HCT116 (cell line): Measurements from ENCODE around the gene PDHX. TPM values are rescaled to one million over a fixed set of nuclear protein-coding genes. Genes with fewer than 3 reads are reported as not detected.

Experiments used
- ATAC-seq: fragments of 200-7000 bp; cut with Tn5 transposase; 2 replicates; pipeline ENCODE4 v1.9.1; 2020; ENCODE audit warnings: mild to moderate bottlenecking, moderate library complexity
- BruUV-seq: library from RNA; stranded (reverse); fragments of 400-500 nt; replicated peaks from 2 replicates; lab custom pipeline; 2021; lab: Mats Ljungman, UMichigan
- CTCF ChIA-PET: fragments of 300-600 bp; sonication (Branson Sonifier 250); formaldehyde crosslinking; loops from one replicate; lab custom pipeline; 2021; ENCODE audit warnings: antibody characterized with exemption; lab: Charles Lee
- POLR2A ChIA-PET: fragments of 300-600, 350-600 bp; sonication (Branson Sonifier 250); formaldehyde crosslinking; loops from one replicate; lab custom pipeline; 2021; ENCODE audit warnings: antibody characterized with exemption; lab: Charles Lee
- RAD21 ChIA-PET, 2 experiments: fragments of 300-600 bp; sonication (Branson Sonifier 250); formaldehyde crosslinking; loops; one replicate each; lab custom pipeline; 2023; ENCODE audit warnings: low total read pairs in 2 of 2; ENCODE audit not compliant: uncharacterized antibody in 2 of 2, unreplicated experiment in 2 of 2, low non-redundant PET in 1 of 2; lab: Charles Lee
- DNase-seq: peaks from one replicate; pipeline ENCODE4 v3.0.0-alpha.2; 2010; ENCODE audit warnings: low read depth, low spot score
- H2AFZ ChIP-seq: fragments of 200-600 bp; shearing (Covaris generic), sonication (generic); 2 replicates; pipeline ENCODE4 v1.6.1; 2017; ENCODE audit warnings: low read depth, mixed run types, mixed read lengths, antibody characterized with exemption, low read length; ENCODE audit not compliant: poor library complexity, severe bottlenecking
- H3K27ac ChIP-seq: 2 replicates; pipeline ENCODE4 v1.5.1; 2012; ENCODE audit warnings: low read depth, low read length
- H3K27me3 ChIP-seq: fragments of 200-600 bp; sonication (generic); 2 replicates; pipeline ENCODE4 v1.6.1; 2016; ENCODE audit warnings: mixed run types, low read length, mixed read lengths; ENCODE audit not compliant: insufficient read depth
- H3K36me3 ChIP-seq, 2 experiments: fragments of 200-500 bp in 1 of 2; fragments of 200-600 bp in 1 of 2; sonication (Bioruptor generic) in 1 of 2; sonication (generic) in 1 of 2; 2 replicates each; pipeline versions ENCODE4 v1.5.1 to v1.6.1; 2014 to 2016; ENCODE audit warnings: low read length in 2 of 2, inconsistent platforms in 1 of 2, mixed read lengths in 1 of 2, mixed run types in 1 of 2; ENCODE audit not compliant: insufficient read depth in 2 of 2, control insufficient read depth in 1 of 2
- H3K4me1 ChIP-seq, 2 experiments: fragments of 200-600 bp in 1 of 2; sonication (generic) in 1 of 2; 2 replicates each; pipeline versions ENCODE4 v1.5.1 to v1.6.1; 2012 to 2017; ENCODE audit warnings: low read length in 2 of 2, inconsistent platforms in 1 of 2, mild to moderate bottlenecking in 1 of 2, mixed read lengths in 1 of 2, mixed run types in 1 of 2, moderate library complexity in 1 of 2; ENCODE audit not compliant: insufficient read depth in 2 of 2, control insufficient read depth in 1 of 2
- H3K4me2 ChIP-seq: fragments of 200-600 bp; sonication (generic); 2 replicates; pipeline ENCODE4 v1.6.1; 2017; ENCODE audit warnings: mixed run types, low read length, mixed read lengths
- H3K4me3 ChIP-seq, 2 experiments: fragments of 200-600 bp in 1 of 2; sonication (generic) in 1 of 2; replicated peaks in 1 of 2; 2 replicates each; pipeline ENCODE4 v1.5.1; 2011 to 2016; ENCODE audit warnings: low read length in 2 of 2, control low read depth in 1 of 2, low read depth in 1 of 2, mild to moderate bottlenecking in 1 of 2, mixed read lengths in 1 of 2, mixed run types in 1 of 2
- H3K79me2 ChIP-seq: fragments of 200-600 bp; sonication (generic); 2 replicates; pipeline ENCODE4 v1.6.1; 2017; ENCODE audit warnings: mild to moderate bottlenecking, mixed run types, low read length, moderate library complexity, mixed read lengths; ENCODE audit not compliant: insufficient read depth
- H3K9ac ChIP-seq: fragments of 200-600 bp; sonication (generic); 2 replicates; pipeline ENCODE4 v1.6.1; 2016; ENCODE audit warnings: low read length, mixed read lengths
- H3K9me2 ChIP-seq: fragments of 200-600 bp; sonication (generic), shearing (Covaris generic); 2 replicates; pipeline ENCODE4 v1.6.1; 2017; ENCODE audit warnings: mixed run types, mild to moderate bottlenecking, moderate library complexity; ENCODE audit not compliant: insufficient read depth
- H3K9me3 ChIP-seq, 2 experiments: fragments of 200-500 bp in 1 of 2; fragments of 200-600 bp in 1 of 2; sonication (Bioruptor generic) in 1 of 2; sonication (generic) in 1 of 2; 2 replicates each; pipeline ENCODE4 v1.6.1; 2014 to 2017; ENCODE audit warnings: low read length in 2 of 2, mixed read lengths in 2 of 2, inconsistent platforms in 1 of 2, low read depth in 1 of 2, mild to moderate bottlenecking in 1 of 2, mixed run types in 1 of 2, moderate library complexity in 1 of 2; ENCODE audit not compliant: control insufficient read depth in 1 of 2, insufficient read depth in 1 of 2
- H4K20me1 ChIP-seq: fragments of 200-600 bp; sonication (generic), shearing (Covaris generic); 2 replicates; pipeline ENCODE4 v1.6.1; 2017; ENCODE audit warnings: mixed run types, mild to moderate bottlenecking, moderate library complexity; ENCODE audit not compliant: insufficient read depth
- CBX3 ChIP-seq: IDR thresholded peaks from 2 replicates; pipeline ENCODE4 v1.6.1; 2012; ENCODE audit warnings: low read depth
- CEBPB ChIP-seq: IDR thresholded peaks from 2 replicates; pipeline ENCODE4 v1.6.1; 2012; ENCODE audit warnings: low read depth
- EGR1 ChIP-seq: IDR thresholded peaks from 2 replicates; pipeline ENCODE4 v1.6.1; 2012; ENCODE audit warnings: low read depth
- FOSL1 ChIP-seq: IDR thresholded peaks from 2 replicates; pipeline ENCODE4 v1.6.1; 2012; ENCODE audit warnings: low read depth
- POLR2A ChIP-seq: IDR thresholded peaks from 2 replicates; pipeline ENCODE4 v1.7.0; 2011; ENCODE audit warnings: borderline replicate concordance; ENCODE audit not compliant: insufficient read depth, insufficient read length; ENCODE audit errors: extremely low read depth
- POLR2AphosphoS5 ChIP-seq: IDR thresholded peaks from 2 replicates; pipeline ENCODE4 v1.6.1; 2011; ENCODE audit warnings: mild to moderate bottlenecking, low read depth, low read length, moderate library complexity
- RAD21 ChIP-seq: IDR thresholded peaks from 2 replicates; pipeline ENCODE4 v1.6.1; 2012; ENCODE audit warnings: low read depth, mild to moderate bottlenecking
- SIN3A ChIP-seq: IDR thresholded peaks from 2 replicates; pipeline ENCODE4 v1.6.1; 2012; ENCODE audit warnings: low read depth
- TCF7L2 ChIP-seq: IDR thresholded peaks from 2 replicates; pipeline ENCODE4 v1.7.0; 2011; ENCODE audit warnings: borderline replicate concordance, inconsistent platforms; ENCODE audit not compliant: insufficient read depth, insufficient read length; ENCODE audit errors: extremely low read depth
- YY1 ChIP-seq: IDR thresholded peaks from 2 replicates; pipeline ENCODE4 v1.6.1; 2011; ENCODE audit warnings: low read length, low read depth, moderate library complexity, mild to moderate bottlenecking; ENCODE audit not compliant: insufficient replicate concordance; ENCODE audit errors: extremely low read depth
- ZFX ChIP-seq: fragments of 450-650 bp; IDR thresholded peaks from 2 replicates; pipeline ENCODE4 v1.6.1; 2017
- ZNF274 ChIP-seq: fragments of 200-500 bp; sonication (Bioruptor generic); IDR thresholded peaks from 2 replicates; pipeline ENCODE4 v1.6.1; 2014; ENCODE audit warnings: mild to moderate bottlenecking, low read depth, low read length, inconsistent platforms
- intact Hi-C: fragments of 100-400 bp; cut with micrococcal nuclease; formaldehyde crosslinking; loops from 2 replicates; pipeline ENCODE4 v1.10.0; 2022
- total RNA-seq: library from RNA; stranded (reverse); gene quantifications from one replicate; pipeline ENCODE4 v1.2.1, GENCODE V29; 2021; ENCODE audit not compliant: unreplicated experiment
- TF ChIP-seq, protein P1 (sequence below): IDR thresholded peaks from 2 replicates; pipeline ENCODE4 v1.6.1; 2012
- TF ChIP-seq, protein P2 (sequence below), 3 experiments: fragments of 200-600 bp in 1 of 3; sonication (generic) in 1 of 3; IDR thresholded peaks in 2 of 3; conservative IDR thresholded peaks in 1 of 3; 2 replicates each; pipeline ENCODE4 v1.5.1; 2012 to 2017; ENCODE audit warnings: low read depth in 2 of 3, low read length in 2 of 3, antibody characterized with exemption in 1 of 3, borderline replicate concordance in 1 of 3, control low read depth in 1 of 3, mild to moderate bottlenecking in 1 of 3, mixed read lengths in 1 of 3, mixed run types in 1 of 3, moderate library complexity in 1 of 3; ENCODE audit not compliant: insufficient read depth in 1 of 3
- TF ChIP-seq, protein P3 (sequence below): IDR thresholded peaks from 2 replicates; pipeline ENCODE4 v1.6.1; 2011; ENCODE audit warnings: mild to moderate bottlenecking, low read length, moderate library complexity; ENCODE audit not compliant: insufficient replicate concordance; ENCODE audit errors: extremely low read depth

PDHX gene
- total RNA-seq, 1 experiment from 2014 or later = 36.6 TPM

- DNase-seq (no peak), ATAC-seq (no peak)
- no peaks in the 10 kb centered on the region for H3K27me3 ChIP-seq
- ChIA-PET RAD21 (no interaction called here), POLR2A (no interaction called here), CTCF (interaction anchor here (0.8 kb wide), 1 partner anchor 417 kb away, joined by 3 read pairs; no protein-coding TSS in a partner anchor)
- intact Hi-C loops = no loop called here
- no peaks in the 10 kb centered on the region; a peak in 1 of 4 replicates for H3K36me3 ChIP-seq
- no peak overlapping the region for H3K27ac ChIP-seq
- no peaks in the 10 kb centered on the region for H4K20me1 ChIP-seq
- H3K79me2 ChIP-seq = peaks cover 40% of the 10 kb centered on the region
- H3K4me1 ChIP-seq = peaks cover 2 to 11% of the 10 kb centered on the region in 2 experiments; a peak in 3 of 4 replicates
- H3K4me2 ChIP-seq = no peak overlapping the region
- no peak overlapping the region for H2AFZ ChIP-seq
- no peak overlapping the region for H3K9ac ChIP-seq
- BruUV-seq = no TSS peak
- H3K9me2 ChIP-seq = no peaks in the 10 kb centered on the region
- no peak overlapping the region for H3K4me3 ChIP-seq
- peaks cover 0 to 5% of the 10 kb centered on the region in 2 experiments; a peak in 1 of 4 replicates for H3K9me3 ChIP-seq
- no peak for TF ChIP-seq POLR2AphosphoS5
- TF ChIP-seq CEBPB = no peak
- TF ChIP-seq, protein P1, sequence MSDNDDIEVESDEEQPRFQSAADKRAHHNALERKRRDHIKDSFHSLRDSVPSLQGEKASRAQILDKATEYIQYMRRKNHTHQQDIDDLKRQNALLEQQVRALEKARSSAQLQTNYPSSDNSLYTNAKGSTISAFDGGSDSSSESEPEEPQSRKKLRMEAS = no peak
- no peak for TF ChIP-seq SIN3A
- no peak for TF ChIP-seq FOSL1
- TF ChIP-seq ZFX = no peak
- TF ChIP-seq YY1 = no peak
- TF ChIP-seq CBX3 = no peak
- TF ChIP-seq EGR1 = no peak
- TF ChIP-seq, protein P2, sequence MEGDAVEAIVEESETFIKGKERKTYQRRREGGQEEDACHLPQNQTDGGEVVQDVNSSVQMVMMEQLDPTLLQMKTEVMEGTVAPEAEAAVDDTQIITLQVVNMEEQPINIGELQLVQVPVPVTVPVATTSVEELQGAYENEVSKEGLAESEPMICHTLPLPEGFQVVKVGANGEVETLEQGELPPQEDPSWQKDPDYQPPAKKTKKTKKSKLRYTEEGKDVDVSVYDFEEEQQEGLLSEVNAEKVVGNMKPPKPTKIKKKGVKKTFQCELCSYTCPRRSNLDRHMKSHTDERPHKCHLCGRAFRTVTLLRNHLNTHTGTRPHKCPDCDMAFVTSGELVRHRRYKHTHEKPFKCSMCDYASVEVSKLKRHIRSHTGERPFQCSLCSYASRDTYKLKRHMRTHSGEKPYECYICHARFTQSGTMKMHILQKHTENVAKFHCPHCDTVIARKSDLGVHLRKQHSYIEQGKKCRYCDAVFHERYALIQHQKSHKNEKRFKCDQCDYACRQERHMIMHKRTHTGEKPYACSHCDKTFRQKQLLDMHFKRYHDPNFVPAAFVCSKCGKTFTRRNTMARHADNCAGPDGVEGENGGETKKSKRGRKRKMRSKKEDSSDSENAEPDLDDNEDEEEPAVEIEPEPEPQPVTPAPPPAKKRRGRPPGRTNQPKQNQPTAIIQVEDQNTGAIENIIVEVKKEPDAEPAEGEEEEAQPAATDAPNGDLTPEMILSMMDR (IDR thresholded peaks at IDR 0.05 in 2 of 3, conservative IDR thresholded peaks at IDR 0.05 in 1 of 3; ENCODE audit: borderline replicate concordance in 1 of 3, insufficient read depth in 1 of 3, low read depth in 2 of 3, low read length in 2 of 3) = no peak
- TF ChIP-seq, protein P3, sequence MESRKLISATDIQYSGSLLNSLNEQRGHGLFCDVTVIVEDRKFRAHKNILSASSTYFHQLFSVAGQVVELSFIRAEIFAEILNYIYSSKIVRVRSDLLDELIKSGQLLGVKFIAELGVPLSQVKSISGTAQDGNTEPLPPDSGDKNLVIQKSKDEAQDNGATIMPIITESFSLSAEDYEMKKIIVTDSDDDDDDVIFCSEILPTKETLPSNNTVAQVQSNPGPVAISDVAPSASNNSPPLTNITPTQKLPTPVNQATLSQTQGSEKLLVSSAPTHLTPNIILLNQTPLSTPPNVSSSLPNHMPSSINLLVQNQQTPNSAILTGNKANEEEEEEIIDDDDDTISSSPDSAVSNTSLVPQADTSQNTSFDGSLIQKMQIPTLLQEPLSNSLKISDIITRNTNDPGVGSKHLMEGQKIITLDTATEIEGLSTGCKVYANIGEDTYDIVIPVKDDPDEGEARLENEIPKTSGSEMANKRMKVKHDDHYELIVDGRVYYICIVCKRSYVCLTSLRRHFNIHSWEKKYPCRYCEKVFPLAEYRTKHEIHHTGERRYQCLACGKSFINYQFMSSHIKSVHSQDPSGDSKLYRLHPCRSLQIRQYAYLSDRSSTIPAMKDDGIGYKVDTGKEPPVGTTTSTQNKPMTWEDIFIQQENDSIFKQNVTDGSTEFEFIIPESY = no peak
- no peak for TF ChIP-seq TCF7L2
- TF ChIP-seq ZNF274 = no peak
- TF ChIP-seq POLR2A = no peak
- TF ChIP-seq RAD21 = no peak
Measured at GRCh38 chr11:34909955-34910354, 6.5 kb upstream of the PDHX start.
